Measurements from ENCODE around the gene INPP4A.

INPP4A gene

DNA sequence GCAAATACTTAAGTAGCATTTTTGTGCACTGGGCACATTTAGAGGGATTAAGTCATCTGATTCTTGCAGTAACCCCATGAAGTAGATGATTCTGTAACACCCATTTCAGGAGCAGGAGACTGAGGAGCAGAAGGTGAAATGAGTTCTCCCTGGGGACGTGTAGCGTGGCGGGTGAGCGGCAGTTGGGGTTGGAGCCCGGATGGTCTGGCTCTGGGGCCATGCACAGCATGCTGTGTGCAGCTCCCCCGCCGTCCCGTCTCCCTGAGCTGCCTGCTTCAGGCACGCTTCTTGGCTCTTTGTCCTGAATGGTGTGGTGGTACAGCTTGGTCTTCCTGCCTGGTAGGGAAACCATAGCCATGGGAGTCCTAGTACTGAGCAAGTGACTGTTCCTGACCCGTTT lies 32.4 kb downstream of the INPP4A start:
- no peak for DNase-seq

DNA sequence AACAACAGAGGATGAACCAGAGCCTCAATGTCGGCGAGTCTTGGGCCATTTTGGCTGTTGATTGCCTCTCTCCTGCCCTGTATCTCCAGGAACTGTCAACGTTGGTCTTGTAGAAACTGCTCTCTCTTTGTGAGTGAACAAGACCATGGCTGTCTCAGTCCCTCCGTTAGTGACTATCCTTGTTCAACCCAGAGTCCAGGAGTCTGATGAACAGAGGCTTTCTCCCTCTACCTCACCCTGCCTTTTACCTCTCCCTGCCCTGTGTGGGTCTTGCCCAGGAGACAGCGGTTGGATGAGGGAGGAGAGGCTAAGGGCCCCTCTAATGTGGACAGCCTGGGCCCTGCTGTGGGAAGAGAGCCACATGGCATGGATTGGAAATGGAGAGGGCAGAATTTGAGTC lies 32.8 kb downstream of the INPP4A start:
- no peak for DNase-seq

- DNase-seq: no peak
Observed at GRCh38 chr2:98478088-98478551, 33.5 kb downstream of the INPP4A start.

DNA sequence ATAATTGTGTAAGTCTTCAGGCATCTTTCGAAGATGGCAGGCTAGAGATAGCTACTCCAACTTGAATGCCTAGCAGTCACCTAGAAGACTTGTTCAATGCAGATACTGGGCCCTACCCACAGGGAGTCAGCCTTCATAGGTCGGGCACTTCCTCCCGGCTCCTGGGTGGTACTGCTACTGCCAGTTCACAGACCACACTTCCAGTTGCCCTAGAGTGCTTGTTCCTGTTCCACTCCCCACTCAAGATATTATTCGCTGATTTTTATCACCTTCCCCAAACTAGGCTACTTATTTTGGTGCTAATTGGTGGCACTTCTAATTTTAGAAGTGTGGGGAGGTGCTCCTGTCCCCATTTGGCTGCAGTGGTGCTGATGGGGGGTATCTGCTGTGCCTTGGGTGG lies 34.2 kb downstream of the INPP4A start:
- no peak for DNase-seq

DNA sequence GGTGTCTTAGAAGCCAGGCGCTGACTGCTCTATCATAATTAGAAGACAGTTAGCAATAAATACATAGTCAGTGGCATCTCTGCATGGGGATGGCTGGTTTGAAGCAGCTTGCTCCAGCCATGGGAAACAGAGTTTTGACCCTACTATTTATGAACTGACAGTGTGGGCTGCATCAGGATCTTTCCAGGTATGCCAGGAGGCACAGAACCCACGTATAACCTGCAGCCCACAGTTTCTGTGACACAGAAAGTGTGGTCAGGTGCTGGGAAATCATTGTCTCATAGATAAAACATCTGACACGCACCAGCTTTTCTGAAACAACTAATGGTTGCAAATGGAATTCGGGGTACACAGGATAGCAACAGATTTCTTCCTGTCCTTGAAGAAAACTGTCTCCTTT lies 34.7 kb downstream of the INPP4A start:
- DNase-seq: no peak

DNA sequence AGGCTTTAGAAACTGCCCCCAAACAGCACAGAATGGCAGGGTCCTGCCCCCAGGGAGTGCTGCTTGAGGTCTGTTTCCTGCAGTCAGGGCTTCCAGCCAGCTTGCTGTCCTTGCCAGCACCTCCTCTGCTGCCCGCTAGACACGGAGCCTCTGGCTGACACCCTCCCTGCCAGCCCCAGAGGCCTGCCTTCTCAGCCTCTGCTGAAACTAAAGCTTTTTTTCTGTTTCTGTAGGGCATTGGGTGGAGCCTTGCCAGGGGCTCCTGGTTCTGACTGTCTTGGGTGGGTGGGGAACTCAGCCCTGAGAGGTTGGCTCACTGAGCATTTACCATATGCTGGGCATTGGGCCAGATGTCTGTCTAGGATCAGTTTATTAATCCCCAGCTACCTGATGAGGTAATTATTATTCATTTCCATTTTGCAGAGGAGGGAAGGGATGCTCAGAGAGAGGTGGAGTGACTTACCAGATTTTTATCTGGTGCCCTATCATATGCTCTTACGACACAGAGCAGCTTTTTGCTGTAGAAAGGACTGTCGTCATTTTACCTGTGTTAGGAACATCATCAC lies 35.4 kb downstream of the INPP4A start:
- peak in 1 of 2 experiments; percentile 34 for DNase-seq

DNA sequence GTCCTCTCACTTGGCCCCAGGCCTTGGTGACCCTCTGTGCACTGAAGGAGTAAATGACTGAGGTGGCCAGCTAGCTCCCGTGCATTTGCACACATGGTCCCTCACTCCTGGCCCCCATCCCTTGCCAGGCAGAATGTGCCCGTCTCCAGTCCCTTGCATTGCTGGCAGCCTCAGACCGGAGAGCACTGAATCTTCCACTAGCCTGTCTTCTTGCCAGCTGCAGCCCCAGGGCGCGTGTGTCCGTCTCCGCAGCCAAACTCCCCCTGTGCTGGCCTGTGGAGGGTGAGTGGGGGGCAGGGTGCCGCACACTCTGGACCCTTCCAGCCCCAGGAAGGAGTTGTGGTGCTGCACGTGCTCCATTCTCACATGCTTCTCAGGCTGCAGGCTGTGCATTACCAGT lies 35.9 kb downstream of the INPP4A start:
- no peak for DNase-seq

DNA sequence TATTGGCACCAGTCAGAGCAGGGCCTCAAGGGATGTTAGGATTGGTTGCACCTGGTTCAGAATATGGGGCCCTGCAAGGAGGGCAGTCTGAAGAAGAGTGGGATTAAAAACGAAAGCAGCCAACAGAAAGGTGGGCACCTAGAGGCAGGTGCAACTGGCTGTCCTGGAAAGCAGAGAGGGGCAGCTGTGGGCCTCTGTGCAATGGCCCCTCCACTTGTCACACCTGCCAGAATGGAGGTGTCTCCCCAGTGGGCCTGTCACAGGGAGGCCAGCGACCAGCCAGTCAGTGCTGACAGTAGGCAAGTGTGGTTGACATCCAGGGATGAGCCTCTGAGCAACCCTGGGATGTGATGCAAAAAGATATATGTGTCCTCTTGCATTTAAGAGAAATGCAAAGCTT lies 37.7 kb downstream of the INPP4A start:
- DNase-seq: no peak

DNA sequence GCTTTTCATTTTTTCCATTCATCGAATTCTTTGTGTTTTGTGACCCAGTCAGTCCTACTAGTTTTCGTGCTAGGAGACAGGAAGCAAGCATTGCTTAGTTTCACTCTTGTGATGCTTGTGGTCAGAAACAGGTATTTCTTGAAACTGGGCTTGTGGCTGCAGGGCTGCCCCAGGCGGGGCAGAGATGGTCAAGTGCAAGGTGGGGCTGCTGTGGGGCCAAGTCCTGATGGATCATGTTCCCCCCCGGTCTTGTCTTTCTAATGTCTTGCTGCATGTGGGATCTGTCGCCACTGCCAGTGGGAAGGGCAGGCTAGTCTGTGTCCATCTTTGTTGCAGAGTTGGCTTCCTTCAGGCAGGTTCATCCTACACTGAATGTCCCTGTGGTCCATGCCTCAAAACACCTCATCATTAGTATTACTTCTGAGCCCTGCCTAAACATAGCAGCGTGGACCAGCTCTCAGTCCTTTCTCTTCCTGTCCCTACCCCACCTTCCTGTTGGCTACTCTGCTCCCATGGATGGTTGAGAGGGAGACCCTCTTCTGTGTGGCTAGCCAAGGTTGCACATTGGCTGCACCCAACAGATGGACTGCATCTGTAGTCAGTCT lies 38.7 kb downstream of the INPP4A start:
- no peak for DNase-seq

GRCh38 chr2:98484121-98484557 lies 39.5 kb downstream of the INPP4A start:
- no peak for DNase-seq

DNA sequence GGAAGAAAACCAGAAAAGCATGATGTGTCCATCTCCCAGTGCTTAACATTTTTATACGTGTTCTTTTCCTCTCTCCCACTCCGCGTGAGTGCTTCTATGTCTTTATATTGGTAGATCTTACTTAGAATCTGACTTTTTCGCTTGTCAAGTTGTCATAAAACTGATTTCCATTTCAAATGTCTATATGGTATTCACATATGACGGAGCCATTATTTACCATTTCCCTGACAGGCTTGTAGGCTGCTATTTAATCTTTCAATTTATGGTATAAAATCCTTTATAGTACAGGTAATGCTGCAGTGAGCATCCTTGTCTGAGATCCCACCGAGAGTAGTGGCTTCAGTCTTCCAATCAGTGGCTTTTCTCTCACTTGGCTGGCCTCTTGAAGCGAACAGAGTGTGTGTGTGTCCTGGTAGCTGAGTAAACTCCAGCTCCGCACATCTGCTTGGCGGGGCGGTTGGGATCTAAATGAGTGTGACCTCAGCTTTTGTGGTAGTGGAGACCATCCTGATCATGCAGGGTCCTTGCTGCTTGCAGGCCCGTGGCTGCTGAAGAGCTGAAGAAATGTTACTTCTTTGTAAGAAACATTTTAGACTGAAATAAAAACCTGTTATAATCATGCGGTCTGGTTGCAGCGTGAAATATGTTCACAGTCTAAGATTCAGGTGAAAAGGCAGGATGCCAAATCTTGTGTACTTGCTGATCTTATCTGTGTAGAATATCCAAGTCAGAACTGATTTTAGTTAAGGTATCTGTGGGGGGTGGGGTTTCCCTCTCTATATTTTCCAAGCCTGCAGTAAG lies 40.2 kb downstream of the INPP4A start:
- no peak for DNase-seq

GRCh38 chr2:98485453-98485755 lies 40.7 kb downstream of the INPP4A start:
- no peak for DNase-seq

- no peak for DNase-seq
Observed at GRCh38 chr2:98486374-98486981, 41.8 kb downstream of the INPP4A start.

GRCh38 chr2:98487101-98487805 lies 42.6 kb downstream of the INPP4A start:
- DNase-seq: no peak

GRCh38 chr2:98487806-98488189 lies 43.1 kb downstream of the INPP4A start:
- no peak for DNase-seq

DNA sequence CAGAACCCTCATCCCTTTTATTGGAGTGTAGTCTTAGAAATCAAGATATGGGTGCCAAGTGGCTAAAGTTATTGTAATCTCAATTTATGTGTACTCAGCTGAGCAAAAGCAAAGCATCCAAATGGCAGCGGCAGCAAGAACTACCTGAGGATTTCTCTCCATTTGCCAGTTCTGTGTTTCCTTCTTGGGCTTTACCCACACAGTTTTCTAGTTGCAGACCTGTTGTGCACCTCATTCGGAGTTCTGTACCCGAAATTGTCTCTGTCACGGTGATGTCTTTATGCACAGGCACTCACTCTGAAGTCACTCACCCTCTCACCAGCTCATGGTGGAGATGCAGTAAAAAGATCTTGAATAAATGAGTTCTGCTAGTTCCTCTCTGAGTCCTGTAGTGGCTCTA lies 43.6 kb downstream of the INPP4A start:
- no peak for DNase-seq

DNA sequence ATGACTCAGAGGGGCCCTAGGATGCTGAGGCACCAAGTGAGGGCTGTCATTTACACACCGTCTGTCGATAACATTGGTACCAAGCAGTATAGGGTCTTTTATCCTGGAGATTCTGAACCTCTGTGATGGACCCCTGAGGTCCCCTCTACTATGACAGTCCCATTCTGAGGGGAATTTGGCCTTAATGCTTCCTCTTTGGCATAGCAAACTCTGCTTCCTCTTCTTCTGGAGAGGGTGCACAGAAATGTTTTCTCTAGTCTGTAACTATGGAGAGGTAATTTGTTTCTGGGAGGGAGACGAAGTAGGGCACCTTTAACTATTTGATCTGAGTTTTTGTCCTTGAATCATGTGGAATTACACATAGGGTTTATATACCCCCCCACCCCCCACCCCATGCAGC lies 44.8 kb downstream of the INPP4A start:
- DNase-seq: no peak

GRCh38 chr2:98489971-98490962 lies 45.6 kb downstream of the INPP4A start:
- no peak for DNase-seq

DNA sequence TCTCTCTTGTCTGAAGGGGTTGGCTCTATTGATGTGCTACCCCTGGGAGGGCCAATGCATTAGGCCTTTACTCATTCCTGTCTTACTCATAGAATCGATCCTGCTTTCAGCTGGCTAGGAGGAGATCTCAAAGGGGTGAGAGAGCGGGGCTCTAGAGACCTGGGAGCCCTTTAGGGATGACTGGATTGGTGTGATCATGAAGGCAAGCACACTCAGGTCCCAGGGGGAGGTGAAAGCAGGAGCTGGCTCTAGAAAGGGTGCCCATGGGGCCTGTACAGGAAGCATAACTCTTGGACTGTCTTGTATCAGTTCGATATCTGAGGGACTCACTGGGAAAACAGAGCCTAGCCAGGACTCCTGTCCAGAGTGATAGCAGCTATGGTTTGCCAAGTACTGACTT lies 47.8 kb downstream of the INPP4A start:
- no peak for DNase-seq

DNA sequence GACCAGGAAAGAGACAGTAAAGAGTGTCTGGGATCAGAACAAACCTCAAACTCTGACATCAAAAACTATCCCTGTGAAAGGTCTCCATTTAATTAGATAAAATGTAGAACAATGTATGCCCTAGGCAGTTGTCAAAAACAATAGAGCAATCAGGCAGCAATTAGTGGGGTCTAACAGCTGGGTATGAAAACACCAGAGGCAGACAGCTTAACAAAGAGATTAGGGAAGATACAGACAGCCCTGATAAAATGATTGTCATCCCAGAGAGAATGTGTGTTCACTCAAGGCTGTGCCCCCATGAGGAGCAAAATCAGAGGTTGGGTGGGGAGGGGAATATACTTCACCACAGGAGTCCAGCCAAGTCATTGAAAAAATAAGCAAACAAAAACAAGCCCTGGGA lies 50.0 kb downstream of the INPP4A start:
- DNase-seq: no peak

DNA sequence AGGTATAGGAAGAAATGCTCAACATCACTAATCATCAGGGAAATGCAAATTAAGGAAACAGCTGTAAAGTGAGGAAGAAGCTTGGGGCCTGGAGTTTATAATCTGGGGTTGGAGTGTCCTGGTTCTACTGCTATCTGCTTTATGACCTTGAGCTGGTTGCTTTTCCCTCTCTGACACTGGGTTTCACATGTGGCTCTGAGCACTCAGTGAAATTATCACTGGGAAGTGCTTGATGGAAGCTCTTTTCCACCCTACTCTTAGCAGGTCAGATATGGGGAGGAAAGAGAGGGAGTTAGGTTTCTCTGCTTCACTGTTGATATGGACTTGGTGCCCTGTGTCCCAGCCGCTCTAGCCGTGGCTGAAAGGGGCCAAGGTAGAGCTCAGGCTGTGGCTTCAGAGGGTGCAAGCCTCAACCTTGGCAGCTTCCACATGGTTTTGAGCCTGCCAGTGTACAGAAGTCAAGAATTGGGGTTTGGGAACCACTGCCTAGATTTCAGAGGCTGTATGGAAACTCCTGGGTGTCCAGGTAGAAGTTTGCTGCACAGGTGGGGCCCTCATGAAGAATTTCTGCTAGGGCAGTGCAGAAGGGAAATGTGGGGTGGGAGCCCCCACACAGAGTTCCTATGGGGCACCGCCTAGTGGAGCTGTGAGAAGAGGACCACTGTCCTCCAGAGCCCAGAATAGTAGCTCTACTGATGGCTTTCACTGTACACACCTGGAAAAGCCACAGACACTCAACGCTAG lies 52.3 kb downstream of the INPP4A start:
- DNase-seq: no peak
